ENCODE results near the gene UBE2V1.

Gene UBE2V1

DNA sequence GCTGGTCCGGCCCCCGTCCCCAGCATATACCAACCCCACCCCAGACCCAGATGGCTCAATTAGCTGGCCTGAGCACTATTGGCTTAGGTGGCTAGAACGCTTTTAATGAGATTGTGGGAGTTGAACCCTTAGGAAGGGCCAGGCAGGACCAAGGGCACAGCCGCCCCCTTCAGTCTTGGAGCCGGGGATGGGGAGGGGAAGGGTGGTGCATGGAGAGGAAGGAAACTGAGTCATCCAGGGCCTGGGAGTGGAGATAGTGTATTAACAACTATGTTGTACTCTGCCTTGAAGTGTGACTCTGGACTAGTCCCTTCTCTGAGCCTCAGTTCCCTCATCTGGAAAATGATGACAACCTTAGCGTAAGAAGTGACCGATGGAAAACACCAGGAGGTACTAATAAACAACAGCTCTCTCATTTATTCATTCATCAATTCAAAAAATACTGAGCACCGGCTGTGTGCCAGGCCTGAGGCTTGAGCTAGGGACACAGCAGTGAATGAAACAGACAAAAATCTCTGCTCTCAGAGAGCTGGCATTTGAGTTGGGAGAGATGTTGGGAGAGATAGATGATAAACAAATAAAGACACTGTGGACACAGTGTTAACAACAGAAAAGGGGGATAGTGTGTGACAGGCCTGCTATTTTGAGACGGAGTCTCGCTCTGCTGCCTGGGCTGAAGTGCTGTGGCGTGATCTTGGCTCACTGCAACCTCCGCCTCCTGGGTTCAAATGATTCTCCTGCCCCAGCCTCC is 29.0 kb upstream of the UBE2V1 start:
- peaks cover 19% of the 10 kb centered on the region for H4K20me1 ChIP-seq (ENCODE audit: insufficient read depth, low read length, poor library complexity, severe bottlenecking)
- H3K4me1 ChIP-seq (ENCODE audit: insufficient read depth, low read length, poor library complexity, severe bottlenecking) = peaks cover 13% of the 10 kb centered on the region
- peaks cover 82% of the 10 kb centered on the region for H3K79me2 ChIP-seq (ENCODE audit: insufficient read depth, low read length)
- H3K4me2 ChIP-seq (ENCODE audit: low read depth, low read length, poor library complexity, severe bottlenecking) = no peak overlapping the region
- no peaks in the 10 kb centered on the region for H3K27me3 ChIP-seq (ENCODE audit: insufficient read depth, low read length, poor library complexity, severe bottlenecking)
- H3F3A ChIP-seq (ENCODE audit: low read depth) = no peaks in the 10 kb centered on the region
- no peak for TF ChIP-seq EZH2phosphoT487 (IDR thresholded peaks at IDR 0.05; ENCODE audit: borderline replicate concordance)
- TF ChIP-seq, protein P1, sequence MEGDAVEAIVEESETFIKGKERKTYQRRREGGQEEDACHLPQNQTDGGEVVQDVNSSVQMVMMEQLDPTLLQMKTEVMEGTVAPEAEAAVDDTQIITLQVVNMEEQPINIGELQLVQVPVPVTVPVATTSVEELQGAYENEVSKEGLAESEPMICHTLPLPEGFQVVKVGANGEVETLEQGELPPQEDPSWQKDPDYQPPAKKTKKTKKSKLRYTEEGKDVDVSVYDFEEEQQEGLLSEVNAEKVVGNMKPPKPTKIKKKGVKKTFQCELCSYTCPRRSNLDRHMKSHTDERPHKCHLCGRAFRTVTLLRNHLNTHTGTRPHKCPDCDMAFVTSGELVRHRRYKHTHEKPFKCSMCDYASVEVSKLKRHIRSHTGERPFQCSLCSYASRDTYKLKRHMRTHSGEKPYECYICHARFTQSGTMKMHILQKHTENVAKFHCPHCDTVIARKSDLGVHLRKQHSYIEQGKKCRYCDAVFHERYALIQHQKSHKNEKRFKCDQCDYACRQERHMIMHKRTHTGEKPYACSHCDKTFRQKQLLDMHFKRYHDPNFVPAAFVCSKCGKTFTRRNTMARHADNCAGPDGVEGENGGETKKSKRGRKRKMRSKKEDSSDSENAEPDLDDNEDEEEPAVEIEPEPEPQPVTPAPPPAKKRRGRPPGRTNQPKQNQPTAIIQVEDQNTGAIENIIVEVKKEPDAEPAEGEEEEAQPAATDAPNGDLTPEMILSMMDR (conservative IDR thresholded peaks at IDR 0.05; ENCODE audit: low read length) = no peak
- no peak overlapping the region for H2AFZ ChIP-seq (ENCODE audit: low read length)
- H3K9ac ChIP-seq (ENCODE audit: low read depth, low read length, poor library complexity, severe bottlenecking) = no peak overlapping the region
- H3K36me3 ChIP-seq (ENCODE audit: insufficient read depth, low read length) = peaks cover 55% of the 10 kb centered on the region; the same call in 1 of the 2 replicates
- H3K9me2 ChIP-seq (replicated peaks; ENCODE audit: low read depth, low read length) = no peaks in the 10 kb centered on the region
- H3K9me3 ChIP-seq (ENCODE audit: insufficient read depth, low read depth, low read length) = no peaks in the 10 kb centered on the region
- H3K4me3 ChIP-seq (ENCODE audit: low read length, poor library complexity, severe bottlenecking) = no peak overlapping the region

DNA sequence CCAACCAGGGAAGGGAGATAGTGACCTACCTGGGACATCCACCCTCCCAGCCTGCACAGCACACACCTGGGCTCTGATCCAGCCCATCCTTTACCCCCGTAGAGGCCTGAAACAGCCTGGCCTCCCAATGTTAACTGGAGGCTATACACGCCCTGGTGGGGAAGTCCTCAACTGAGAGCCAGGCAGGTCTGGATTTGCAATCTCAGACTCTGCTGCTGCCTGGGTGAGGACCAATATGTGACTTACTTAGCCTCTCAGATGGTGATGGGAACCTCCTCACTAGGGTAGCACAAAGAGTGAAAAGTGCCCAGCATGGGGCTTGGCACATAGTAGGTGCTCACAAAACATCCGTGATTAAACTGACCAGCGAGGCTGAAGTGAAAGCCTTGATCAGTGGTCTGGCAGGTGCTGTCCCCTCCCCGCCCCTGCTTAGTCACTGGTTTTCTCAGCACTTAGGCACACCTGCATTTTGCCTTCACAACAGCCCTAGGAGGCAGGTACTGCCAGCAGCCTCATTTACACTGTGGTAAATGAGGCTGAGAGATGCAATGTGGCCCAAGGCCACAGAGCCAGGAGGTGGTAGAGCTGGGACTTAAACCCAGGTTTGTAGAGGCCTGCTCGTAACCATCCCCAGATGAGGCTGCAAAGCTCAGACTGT is 28.2 kb upstream of the UBE2V1 start:
- Histone ChIP-seq H3K9me2 (replicated peaks; ENCODE audit: low read depth, low read length) (no peaks in the 10 kb centered on the region), H3F3A (ENCODE audit: low read depth) (no peaks in the 10 kb centered on the region), H3K4me1 (ENCODE audit: insufficient read depth, low read length, poor library complexity, severe bottlenecking) (peaks cover 6% of the 10 kb centered on the region), H3K36me3 (ENCODE audit: insufficient read depth, low read length) (peaks cover 61% of the 10 kb centered on the region; the same call in 1 of the 2 replicates), H3K9ac (ENCODE audit: low read depth, low read length, poor library complexity, severe bottlenecking) (no peak overlapping the region), H3K79me2 (ENCODE audit: insufficient read depth, low read length) (peaks cover 78% of the 10 kb centered on the region), H3K4me2 (ENCODE audit: low read depth, low read length, poor library complexity, severe bottlenecking) (no peak overlapping the region), H3K4me3 (ENCODE audit: low read length, poor library complexity, severe bottlenecking) (no peak overlapping the region), H2AFZ (ENCODE audit: low read length) (no peak overlapping the region), H3K27me3 (ENCODE audit: insufficient read depth, low read length, poor library complexity, severe bottlenecking) (no peaks in the 10 kb centered on the region), H3K9me3 (ENCODE audit: insufficient read depth, low read depth, low read length) (no peaks in the 10 kb centered on the region), H4K20me1 (ENCODE audit: insufficient read depth, low read length, poor library complexity, severe bottlenecking) (peaks cover 15% of the 10 kb centered on the region)
- TF ChIP-seq, protein P1 (conservative IDR thresholded peaks at IDR 0.05; ENCODE audit: low read length) = no peak
- TF ChIP-seq EZH2phosphoT487 (IDR thresholded peaks at IDR 0.05; ENCODE audit: borderline replicate concordance) = no peak

DNA sequence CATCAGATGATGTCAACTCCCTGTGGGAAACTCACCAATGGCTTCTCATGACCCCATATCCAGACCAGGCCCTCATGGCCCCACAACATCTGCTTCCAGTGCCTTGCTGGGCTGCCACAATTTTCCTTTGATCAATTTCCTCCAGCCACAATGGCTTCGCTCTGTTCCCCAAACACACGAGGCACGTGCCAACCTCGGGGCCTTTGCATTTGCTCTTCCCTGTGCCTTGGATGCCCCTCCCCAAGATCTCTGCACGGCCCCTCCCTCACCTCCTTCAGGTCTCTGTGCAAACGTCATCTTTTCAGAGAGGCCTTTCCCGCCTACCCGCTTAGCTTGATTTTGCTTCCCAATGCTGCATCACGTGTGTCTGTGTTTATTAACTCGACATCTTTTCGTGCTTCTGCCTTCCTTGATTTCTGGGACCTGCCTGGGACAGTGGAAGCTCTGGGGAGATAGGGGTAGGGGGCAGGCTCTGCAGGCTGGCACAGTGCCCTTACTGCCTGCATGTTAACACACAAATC is 27.4 kb upstream of the UBE2V1 start:
- H3K4me2 ChIP-seq (ENCODE audit: low read depth, low read length, poor library complexity, severe bottlenecking) = no peak overlapping the region
- peaks cover 15% of the 10 kb centered on the region for H4K20me1 ChIP-seq (ENCODE audit: insufficient read depth, low read length, poor library complexity, severe bottlenecking)
- no peak overlapping the region for H3K4me3 ChIP-seq (ENCODE audit: low read length, poor library complexity, severe bottlenecking)
- H3K9me3 ChIP-seq (ENCODE audit: insufficient read depth, low read depth, low read length) = no peaks in the 10 kb centered on the region
- no peaks in the 10 kb centered on the region for H3K4me1 ChIP-seq (ENCODE audit: insufficient read depth, low read length, poor library complexity, severe bottlenecking)
- H3K9me2 ChIP-seq (replicated peaks; ENCODE audit: low read depth, low read length) = no peaks in the 10 kb centered on the region
- no peak overlapping the region for H3K9ac ChIP-seq (ENCODE audit: low read depth, low read length, poor library complexity, severe bottlenecking)
- no peaks in the 10 kb centered on the region for H3K27me3 ChIP-seq (ENCODE audit: insufficient read depth, low read length, poor library complexity, severe bottlenecking)
- H3K79me2 ChIP-seq (ENCODE audit: insufficient read depth, low read length) = peaks cover 77% of the 10 kb centered on the region
- no peak for TF ChIP-seq EZH2phosphoT487 (IDR thresholded peaks at IDR 0.05; ENCODE audit: borderline replicate concordance)
- TF ChIP-seq, protein P1 (conservative IDR thresholded peaks at IDR 0.05; ENCODE audit: low read length) = no peak
- H3K36me3 ChIP-seq (ENCODE audit: insufficient read depth, low read length) = peaks cover 67% of the 10 kb centered on the region; the same call in 1 of the 2 replicates
- H2AFZ ChIP-seq (ENCODE audit: low read length) = no peak overlapping the region
- H3F3A ChIP-seq (ENCODE audit: low read depth) = no peaks in the 10 kb centered on the region
